SU-DHL-6 (cell line): ENCODE results near the gene EYA2.

Source experiments
- EZH2phosphoT487 ChIP-seq: fragments of 200-600 bp; sonication (generic), shearing (Covaris generic); conservative IDR thresholded peaks from 2 replicates; pipeline ENCODE4 v1.6.1; 2018; ENCODE audit warnings: mild to moderate bottlenecking, antibody characterized with exemption, low read length, moderate library complexity, mixed read lengths
- TF ChIP-seq, protein P1 (sequence below): fragments of 200-600 bp; sonication (generic); IDR thresholded peaks from one replicate; pipeline ENCODE4 v1.5.1; 2017; ENCODE audit warnings: antibody characterized with exemption, mild to moderate bottlenecking, low read length, moderate library complexity; ENCODE audit not compliant: insufficient read depth, poor library complexity, severe bottlenecking

GRCh38 chr20:47136782-47137181 is 242.1 kb downstream of the EYA2 start:
- TF ChIP-seq, protein P1, sequence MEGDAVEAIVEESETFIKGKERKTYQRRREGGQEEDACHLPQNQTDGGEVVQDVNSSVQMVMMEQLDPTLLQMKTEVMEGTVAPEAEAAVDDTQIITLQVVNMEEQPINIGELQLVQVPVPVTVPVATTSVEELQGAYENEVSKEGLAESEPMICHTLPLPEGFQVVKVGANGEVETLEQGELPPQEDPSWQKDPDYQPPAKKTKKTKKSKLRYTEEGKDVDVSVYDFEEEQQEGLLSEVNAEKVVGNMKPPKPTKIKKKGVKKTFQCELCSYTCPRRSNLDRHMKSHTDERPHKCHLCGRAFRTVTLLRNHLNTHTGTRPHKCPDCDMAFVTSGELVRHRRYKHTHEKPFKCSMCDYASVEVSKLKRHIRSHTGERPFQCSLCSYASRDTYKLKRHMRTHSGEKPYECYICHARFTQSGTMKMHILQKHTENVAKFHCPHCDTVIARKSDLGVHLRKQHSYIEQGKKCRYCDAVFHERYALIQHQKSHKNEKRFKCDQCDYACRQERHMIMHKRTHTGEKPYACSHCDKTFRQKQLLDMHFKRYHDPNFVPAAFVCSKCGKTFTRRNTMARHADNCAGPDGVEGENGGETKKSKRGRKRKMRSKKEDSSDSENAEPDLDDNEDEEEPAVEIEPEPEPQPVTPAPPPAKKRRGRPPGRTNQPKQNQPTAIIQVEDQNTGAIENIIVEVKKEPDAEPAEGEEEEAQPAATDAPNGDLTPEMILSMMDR = no peak
- no peak for TF ChIP-seq EZH2phosphoT487
